SK-N-MC (cell line): ENCODE measurements around the gene FAM50B.

Experiments
- DNase-seq: peaks from one replicate; pipeline ENCODE4 v3.0.0-alpha.2; 2011; ENCODE audit warnings: low read depth, low spot score
- H3K27ac ChIP-seq: fragments of 200-600 bp; sonication (generic); 2 replicates; pipeline ENCODE4 v1.5.1; 2016; ENCODE audit warnings: mixed run types
- H3K36me3 ChIP-seq: fragments of 200-600 bp; sonication (generic); 2 replicates; pipeline ENCODE4 v1.6.1; 2017; ENCODE audit warnings: antibody characterized with exemption, low read length, mixed read lengths; ENCODE audit not compliant: insufficient read depth
- H3K4me3 ChIP-seq: fragments of 200-600 bp; sonication (generic); 2 replicates; pipeline ENCODE4 v1.5.1; 2016
- H3K9ac ChIP-seq: fragments of 200-600 bp; sonication (generic); 2 replicates; pipeline ENCODE4 v1.8.0; 2017; ENCODE audit warnings: mixed run types, mixed read lengths; ENCODE audit not compliant: insufficient read length
- H3K9me3 ChIP-seq: fragments of 200-600 bp; sonication (generic); 2 replicates; pipeline ENCODE4 v1.6.1; 2017; ENCODE audit warnings: low read depth, mild to moderate bottlenecking, antibody characterized with exemption, low read length, moderate library complexity, mixed read lengths
- EZH2 ChIP-seq: fragments of 200-600 bp; sonication (generic); IDR thresholded peaks from one replicate; pipeline ENCODE4 v1.6.1; 2017; ENCODE audit warnings: antibody characterized with exemption
- FOXP2 ChIP-seq: optimal IDR thresholded peaks from 2 replicates; pipeline ENCODE3; 2011; ENCODE audit warnings: mild to moderate bottlenecking, moderate library complexity; ENCODE audit not compliant: insufficient read depth; ENCODE audit errors: extremely low read length, control extremely low read depth
- POLR2AphosphoS5 ChIP-seq: IDR thresholded peaks from 2 replicates; pipeline ENCODE4 v1.6.1; 2012; ENCODE audit warnings: mild to moderate bottlenecking, low read depth, low read length, borderline replicate concordance

Gene FAM50B

GRCh38 chr6:3850451-3851203 is 1.5 kb downstream of the FAM50B start:
- Histone ChIP-seq H3K4me3 (no peak overlapping the region), H3K9ac (no peak overlapping the region), H3K27ac (no peak overlapping the region), H3K36me3 (no peaks in the 10 kb centered on the region; the same call in 1 of the 2 replicates), H3K9me3 (no peaks in the 10 kb centered on the region)
- TF ChIP-seq EZH2 (no peak), FOXP2 (no peak), POLR2AphosphoS5 (no peak)
- DNase-seq, result no peak

GRCh38 chr6:3851839-3852238 is 2.7 kb downstream of the FAM50B start:
- Histone ChIP-seq H3K4me3 (no peak overlapping the region), H3K9me3 (no peaks in the 10 kb centered on the region), H3K27ac (no peak overlapping the region), H3K9ac (no peak overlapping the region), H3K36me3 (no peaks in the 10 kb centered on the region; the same call in 1 of the 2 replicates)
- DNase-seq, result no peak
- no peak for TF ChIP-seq FOXP2
- no peak for TF ChIP-seq EZH2
- TF ChIP-seq POLR2AphosphoS5, result no peak

- no peak overlapping the region for H3K27ac ChIP-seq
Measured at GRCh38 chr6:3852391-3852790, 3.2 kb downstream of the FAM50B start.

GRCh38 chr6:3855866-3856265 is 6.7 kb downstream of the FAM50B start:
- H3K27ac ChIP-seq, result no peak overlapping the region
- H3K36me3 ChIP-seq, result no peaks in the 10 kb centered on the region
- no peak overlapping the region for H3K4me3 ChIP-seq
- no peaks in the 10 kb centered on the region for H3K9me3 ChIP-seq
- DNase-seq, result no peak
- TF ChIP-seq POLR2AphosphoS5, result no peak
- TF ChIP-seq EZH2, result no peak
- TF ChIP-seq FOXP2, result no peak
- no peak overlapping the region for H3K9ac ChIP-seq

More at GRCh38 chr6:3852391-3852790, 3.2 kb downstream of the FAM50B start:
- no peak for DNase-seq
- Histone ChIP-seq H3K4me3 (no peak overlapping the region), H3K9me3 (no peaks in the 10 kb centered on the region), H3K9ac (no peak overlapping the region), H3K36me3 (no peaks in the 10 kb centered on the region; the same call in 1 of the 2 replicates)
- TF ChIP-seq FOXP2, result no peak
- TF ChIP-seq EZH2, result no peak
- TF ChIP-seq POLR2AphosphoS5, result no peak

GRCh38 chr6:3856576-3856975 is 7.4 kb downstream of the FAM50B start:
- Histone ChIP-seq H3K9ac (no peak overlapping the region), H3K9me3 (no peaks in the 10 kb centered on the region), H3K36me3 (no peaks in the 10 kb centered on the region), H3K4me3 (no peak overlapping the region), H3K27ac (no peak overlapping the region)
- DNase-seq, result no peak
- TF ChIP-seq POLR2AphosphoS5, result no peak
- TF ChIP-seq EZH2, result no peak
- TF ChIP-seq FOXP2, result no peak

GRCh38 chr6:3857468-3858456 is 8.6 kb downstream of the FAM50B start:
- Histone ChIP-seq H3K36me3 (no peaks in the 10 kb centered on the region), H3K9me3 (no peaks in the 10 kb centered on the region), H3K4me3 (no peak overlapping the region), H3K9ac (no peak overlapping the region), H3K27ac (no peak overlapping the region)
- DNase-seq, result no peak
- TF ChIP-seq FOXP2, result no peak
- TF ChIP-seq EZH2, result no peak
- no peak for TF ChIP-seq POLR2AphosphoS5

GRCh38 chr6:3859878-3860552 is 10.8 kb downstream of the FAM50B start:
- H3K36me3 ChIP-seq, result no peaks in the 10 kb centered on the region
- DNase-seq, result no peak
- no peak overlapping the region for H3K27ac ChIP-seq
- H3K9ac ChIP-seq, result no peak overlapping the region
- no peaks in the 10 kb centered on the region for H3K9me3 ChIP-seq
- no peak for TF ChIP-seq POLR2AphosphoS5
- no peak for TF ChIP-seq EZH2
- H3K4me3 ChIP-seq, result no peak overlapping the region

- DNase-seq, result no peak
- TF ChIP-seq POLR2AphosphoS5 (no peak), EZH2 (no peak), FOXP2 (no peak)
- Histone ChIP-seq H3K9ac (no peak overlapping the region), H3K9me3 (no peaks in the 10 kb centered on the region), H3K4me3 (no peak overlapping the region), H3K27ac (no peak overlapping the region), H3K36me3 (no peaks in the 10 kb centered on the region)
Measured at GRCh38 chr6:3861424-3861823, 12.3 kb downstream of the FAM50B start.
